Peyer's patch (tissue), 4 donors: ENCODE data around the gene ATP6AP1. TPM values are rescaled to one million over a fixed set of nuclear protein-coding genes. Genes with fewer than 3 reads are reported as not detected.
A peak's percentile ranks its signal among the peaks of the same experiment; 100 is the strongest.

Experiments
- DNase-seq, 3 donors: peaks; one replicate each; pipeline ENCODE4 v3.0.0-alpha.2; 2017 to 2019
- H3K27ac ChIP-seq, 4 donors: fragments of 200-600 bp; sonication (generic); one replicate each; pipeline ENCODE4 v1.5.1; 2016 to 2019
- H3K27me3 ChIP-seq, 2 donors: fragments of 200-600 bp; sonication (generic); one replicate each; pipeline ENCODE4 v1.5.1; 2019
- H3K36me3 ChIP-seq, 3 donors: fragments of 200-600 bp; sonication (generic); one replicate each; pipeline ENCODE4 v1.5.1; 2016 to 2019
- H3K4me1 ChIP-seq, 4 donors: fragments of 200-600 bp; sonication (generic); one replicate each; pipeline ENCODE4 v1.5.1; 2016 to 2019
- H3K4me3 ChIP-seq, 4 donors: fragments of 200-600 bp; sonication (generic); 1 replicate in 3 of 4; 2 replicates in 1 of 4; pipeline ENCODE4 v1.5.1; 2016 to 2019; ENCODE audit warnings: mild to moderate bottlenecking in 1 of 4
- H3K9me3 ChIP-seq, 4 donors: fragments of 200-600 bp; sonication (generic); one replicate each; pipeline ENCODE4 v1.5.1; 2016 to 2019; ENCODE audit warnings: mild to moderate bottlenecking in 1 of 4
- CTCF ChIP-seq, 6 experiments: fragments of 450-650 bp in 4 of 6; fragments of 200-600 bp in 2 of 6; sonication (generic) in 1 of 6; IDR thresholded peaks; one replicate each; pipeline ENCODE4 v1.5.1; 2017 to 2019; ENCODE audit warnings: antibody characterized with exemption in 6 of 6, mild to moderate bottlenecking in 3 of 6, moderate library complexity in 1 of 6
- POLR2A ChIP-seq, 2 donors: fragments of 450-650 bp; IDR thresholded peaks; one replicate each; pipeline ENCODE4 v1.5.1; 2017; ENCODE audit warnings: antibody characterized with exemption in 2 of 2, mild to moderate bottlenecking in 2 of 2, moderate library complexity in 2 of 2
- total RNA-seq, 4 donors: library from RNA; depleted of rRNA; stranded (reverse); fragments of >200 nt; gene quantifications; one replicate each; pipeline ENCODE4 v1.1.0, GENCODE V29; 2016

Gene ATP6AP1
- total RNA-seq, 4 donors from 2014 or later = 11.6 to 80.0 (median 54.9) TPM

- Histone ChIP-seq H3K4me3 (peak overlapping the region in 2 of 4 donors; percentile 78 to 90), H3K4me1 (peaks cover 0 to 15% (median 0%) of the 10 kb centered on the region in 4 donors), H3K36me3 (peaks cover 0 to 17% (median 0%) of the 10 kb centered on the region in 3 donors), H3K9me3 (no peaks in the 10 kb centered on the region), H3K27ac (peak overlapping the region in 2 of 4 donors; percentile 86 to 88), H3K27me3 (no peaks in the 10 kb centered on the region)
- no peak for DNase-seq
- TF ChIP-seq CTCF (IDR thresholded peaks at IDR 0.05) = no peak
- no peak for TF ChIP-seq POLR2A (IDR thresholded peaks at IDR 0.05)
These were observed 1.2 kb downstream of the ATP6AP1 start for GRCh38 chrX:154429711-154430110.

- Histone ChIP-seq H3K4me3 (no peak overlapping the region), H3K4me1 (peaks cover 0 to 15% (median 0%) of the 10 kb centered on the region in 4 donors), H3K9me3 (no peaks in the 10 kb centered on the region), H3K27ac (peak overlapping the region in 1 of 4 donors; percentile 30), H3K36me3 (peaks cover 0 to 17% (median 0%) of the 10 kb centered on the region in 3 donors), H3K27me3 (no peaks in the 10 kb centered on the region)
- TF ChIP-seq POLR2A (IDR thresholded peaks at IDR 0.05) = no peak
- TF ChIP-seq CTCF (IDR thresholded peaks at IDR 0.05) = no peak
- no peak for DNase-seq
These were observed 2.0 kb downstream of the ATP6AP1 start for GRCh38 chrX:154430479-154430878.

- peaks cover 0 to 15% (median 0%) of the 10 kb centered on the region in 4 donors for H3K4me1 ChIP-seq
- no peaks in the 10 kb centered on the region for H3K9me3 ChIP-seq
- H3K27ac ChIP-seq = peak overlapping the region in 2 of 4 donors; percentile 17 to 30
- H3K27me3 ChIP-seq = no peaks in the 10 kb centered on the region
- no peak overlapping the region for H3K4me3 ChIP-seq
- H3K36me3 ChIP-seq = peaks cover 0 to 17% (median 0%) of the 10 kb centered on the region in 3 donors
- DNase-seq = no peak
- TF ChIP-seq CTCF (IDR thresholded peaks at IDR 0.05) (no peak), POLR2A (IDR thresholded peaks at IDR 0.05) (no peak)
These were observed 2.4 kb downstream of the ATP6AP1 start for GRCh38 chrX:154430916-154431315.

- TF ChIP-seq POLR2A (IDR thresholded peaks at IDR 0.05) (no peak), CTCF (IDR thresholded peaks at IDR 0.05) (no peak)
- Histone ChIP-seq H3K9me3 (no peaks in the 10 kb centered on the region), H3K27ac (peak overlapping the region in 2 of 4 donors; percentile 17 to 30), H3K4me1 (peaks cover 0 to 15% (median 0%) of the 10 kb centered on the region in 4 donors), H3K36me3 (peaks cover 0 to 17% (median 0%) of the 10 kb centered on the region in 3 donors), H3K4me3 (no peak overlapping the region), H3K27me3 (no peaks in the 10 kb centered on the region)
- no peak for DNase-seq
These were observed 2.9 kb downstream of the ATP6AP1 start for GRCh38 chrX:154431341-154431740.

- peaks cover 0 to 15% (median 0%) of the 10 kb centered on the region in 4 donors for H3K4me1 ChIP-seq
- TF ChIP-seq CTCF (IDR thresholded peaks at IDR 0.05) = no peak
- TF ChIP-seq POLR2A (IDR thresholded peaks at IDR 0.05) = no peak
These were observed 3.7 kb downstream of the ATP6AP1 start for GRCh38 chrX:154432210-154432609.

More at GRCh38 chrX:154432210-154432609, 3.7 kb downstream of the ATP6AP1 start:
- no peak for DNase-seq
- H3K27ac ChIP-seq = no peak overlapping the region
- H3K36me3 ChIP-seq = peaks cover 0 to 17% (median 0%) of the 10 kb centered on the region in 3 donors
- H3K27me3 ChIP-seq = no peaks in the 10 kb centered on the region
- no peak overlapping the region for H3K4me3 ChIP-seq
- no peaks in the 10 kb centered on the region for H3K9me3 ChIP-seq
